ENCODE results near the gene TCF12. TPM values are rescaled to one million over a fixed set of nuclear protein-coding genes. Genes with fewer than 3 reads are reported as not detected.

The TCF12 gene
- total RNA-seq, 4 donors from 2014 or later = 108 to 177 (median 148) TPM

GRCh38 chr15:57019496-57020160 lies 101.2 kb downstream of the TCF12 start:
- intact Hi-C loops (cut with DNase I) = no loop called here
- WGBS = 78% methylated on average over 5 of the region's 5 CpGs
- Histone ChIP-seq H3K27me3 (no peaks in the 10 kb centered on the region), H3K4me3 (no peak overlapping the region), H3K9me3 (no peaks in the 10 kb centered on the region), H3K4me1 (peaks cover 4 to 51% (median 37%) of the 10 kb centered on the region in 4 donors), H3K36me3 (no peaks in the 10 kb centered on the region), H3K27ac (replicated peaks in 1 of 4) (no peak overlapping the region)
- TF ChIP-seq EP300 (IDR thresholded peaks at IDR 0.05) (no peak), CTCF (IDR thresholded peaks at IDR 0.05) (no peak), POLR2AphosphoS5 (IDR thresholded peaks at IDR 0.05) (no peak), POLR2A (IDR thresholded peaks at IDR 0.05; ENCODE audit: low read depth) (no peak)
- no peak for DNase-seq (ENCODE audit: extremely low spot score)

GRCh38 chr15:57025264-57025926 lies 107.0 kb downstream of the TCF12 start:
- intact Hi-C loops (cut with DNase I) = no loop called here
- DNase-seq (ENCODE audit: extremely low spot score) = no peak
- TF ChIP-seq POLR2A (IDR thresholded peaks at IDR 0.05; ENCODE audit: low read depth) (no peak), EP300 (IDR thresholded peaks at IDR 0.05) (no peak), POLR2AphosphoS5 (IDR thresholded peaks at IDR 0.05) (no peak), CTCF (IDR thresholded peaks at IDR 0.05) (no peak)
- Histone ChIP-seq H3K4me3 (no peak overlapping the region), H3K4me1 (peaks cover 5 to 23% (median 17%) of the 10 kb centered on the region in 4 donors), H3K9me3 (no peaks in the 10 kb centered on the region), H3K27ac (replicated peaks in 1 of 4) (no peak overlapping the region), H3K36me3 (no peaks in the 10 kb centered on the region), H3K27me3 (no peaks in the 10 kb centered on the region)
- 85% methylated on average over 10 of the region's 10 CpGs for WGBS

- no peak for TF ChIP-seq POLR2AphosphoS5 (IDR thresholded peaks at IDR 0.05)
- no peak for TF ChIP-seq EP300 (IDR thresholded peaks at IDR 0.05)
- no peak for TF ChIP-seq POLR2A (IDR thresholded peaks at IDR 0.05; ENCODE audit: low read depth)
- 81% methylated on average over 2 of the region's 2 CpGs for whole genome bisulfite sequencing
- intact Hi-C loops (cut with DNase I) = no loop called here
- Histone ChIP-seq H3K27me3 (no peaks in the 10 kb centered on the region), H3K27ac (replicated peaks in 1 of 4) (no peak overlapping the region), H3K9me3 (no peaks in the 10 kb centered on the region), H3K4me1 (peaks cover 11 to 27% (median 23%) of the 10 kb centered on the region in 4 donors), H3K4me3 (no peak overlapping the region), H3K36me3 (no peaks in the 10 kb centered on the region)
- no peak for DNase-seq (ENCODE audit: extremely low spot score)
Measured at GRCh38 chr15:57026016-57026592, 107.7 kb downstream of the TCF12 start.

- no peak for DNase-seq (ENCODE audit: extremely low spot score)
- H3K27ac ChIP-seq (replicated peaks in 1 of 4) = no peak overlapping the region
- no peaks in the 10 kb centered on the region for H3K9me3 ChIP-seq
- no peak overlapping the region for H3K4me3 ChIP-seq
- intact Hi-C loops (cut with DNase I) = no loop called here
- no peaks in the 10 kb centered on the region for H3K36me3 ChIP-seq
- no peaks in the 10 kb centered on the region for H3K27me3 ChIP-seq
- TF ChIP-seq EP300 (IDR thresholded peaks at IDR 0.05) = no peak
- peaks cover 22 to 40% (median 37%) of the 10 kb centered on the region in 4 donors for H3K4me1 ChIP-seq
- 100% methylated on average over 5 of the region's 5 CpGs for WGBS
Measured at GRCh38 chr15:57027596-57027995, 109.2 kb downstream of the TCF12 start.

GRCh38 chr15:57028176-57028575 lies 109.7 kb downstream of the TCF12 start:
- no peak for DNase-seq (ENCODE audit: extremely low spot score)
- intact Hi-C loops (cut with DNase I) = no loop called here
- TF ChIP-seq EP300 (IDR thresholded peaks at IDR 0.05) = no peak
- TF ChIP-seq CTCF (IDR thresholded peaks at IDR 0.05) = no peak
- TF ChIP-seq POLR2AphosphoS5 (IDR thresholded peaks at IDR 0.05) = no peak
- no peak for TF ChIP-seq POLR2A (IDR thresholded peaks at IDR 0.05; ENCODE audit: low read depth)
- Histone ChIP-seq H3K36me3 (no peaks in the 10 kb centered on the region), H3K9me3 (no peaks in the 10 kb centered on the region), H3K4me3 (no peak overlapping the region), H3K4me1 (peaks cover 22 to 44% (median 43%) of the 10 kb centered on the region in 4 donors), H3K27ac (replicated peaks in 1 of 4) (no peak overlapping the region), H3K27me3 (no peaks in the 10 kb centered on the region)
- WGBS = 97% methylated on average over 7 of the region's 7 CpGs

Data from esophagus muscularis mucosa (tissue), 4 donors.